Measurements from ENCODE around the gene RITA1.

Gene RITA1

DNA sequence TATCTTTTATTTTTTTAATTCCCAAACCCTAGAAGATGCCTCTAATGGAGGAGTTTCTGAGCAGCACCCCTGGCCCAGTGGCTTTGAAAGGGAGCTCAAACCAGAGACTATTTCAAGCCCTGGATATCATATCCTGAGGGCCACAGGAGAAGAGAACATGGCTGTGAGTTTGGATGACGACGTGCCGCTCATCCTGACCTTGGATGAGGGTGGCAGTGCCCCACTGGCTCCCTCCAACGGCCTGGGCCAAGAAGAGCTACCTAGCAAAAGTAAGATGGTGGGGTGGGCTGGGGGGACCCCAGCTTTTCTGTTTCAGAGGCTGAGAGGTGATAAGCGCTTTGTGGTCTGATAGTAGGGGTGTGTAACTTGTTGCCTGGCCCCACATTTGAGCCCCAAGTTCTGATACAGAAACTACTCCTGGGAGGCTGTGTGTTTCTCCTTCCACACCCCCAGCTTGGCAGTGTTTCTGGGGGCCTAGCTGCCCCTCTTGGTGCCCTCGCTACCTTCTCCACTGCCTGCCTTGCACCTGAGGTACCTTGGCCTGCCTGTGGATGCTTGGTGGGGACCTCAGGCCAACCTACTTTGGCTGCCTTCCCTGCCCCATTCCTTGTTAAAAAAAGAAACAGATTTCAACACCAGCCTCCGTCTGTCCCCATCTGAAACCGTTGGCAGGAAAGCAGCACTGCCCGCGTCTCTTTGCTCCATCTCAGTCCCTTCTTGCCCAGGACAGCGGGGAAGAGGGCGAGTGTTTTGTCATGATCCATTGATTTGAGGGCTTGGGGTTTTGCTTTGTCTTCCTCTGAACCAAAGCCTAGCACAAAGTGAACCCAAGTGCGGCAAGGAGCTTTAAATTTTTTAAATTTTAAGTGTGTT, 41.4 kb downstream of the RITA1 start:
- in situ Hi-C loops (cut with MboI; ENCODE audit: low sequenced_read_pairs): no loop called here

DNA sequence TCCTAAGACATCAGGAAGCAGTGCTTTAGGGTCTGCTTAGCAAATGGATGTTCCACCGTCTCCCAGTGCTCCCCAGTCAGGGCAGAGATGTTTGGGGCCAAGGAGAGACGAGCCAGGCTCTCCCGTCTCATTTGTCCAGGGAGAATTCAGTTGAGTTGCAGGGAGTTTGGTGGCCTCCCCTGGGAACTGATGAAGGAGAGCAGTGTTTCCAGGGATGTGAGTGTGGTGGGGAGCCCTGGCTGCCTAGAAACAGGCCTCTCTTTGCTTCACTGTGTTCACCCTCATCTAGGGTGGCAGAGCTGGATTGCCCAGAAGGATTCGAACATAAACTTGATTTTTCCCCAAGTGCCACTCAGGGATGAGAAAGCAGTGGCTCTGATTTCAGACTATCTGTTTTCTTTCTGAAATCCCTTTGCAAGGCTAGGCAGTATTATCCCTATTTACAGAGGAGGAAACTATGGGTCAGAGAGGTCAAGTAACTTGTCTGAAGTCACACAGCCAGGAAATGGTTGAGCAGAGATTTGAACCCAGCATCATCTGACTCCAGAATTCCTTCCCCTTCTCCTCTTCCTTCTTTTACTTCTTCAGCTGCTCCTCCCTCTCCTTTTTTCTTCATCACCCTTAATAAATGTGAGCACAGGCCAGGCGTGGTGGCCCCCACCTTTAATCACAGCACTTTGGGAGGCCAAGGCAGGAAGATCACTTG, 42.3 kb downstream of the RITA1 start:
- in situ Hi-C loops (cut with MboI; ENCODE audit: low sequenced_read_pairs): no loop called here

DNA sequence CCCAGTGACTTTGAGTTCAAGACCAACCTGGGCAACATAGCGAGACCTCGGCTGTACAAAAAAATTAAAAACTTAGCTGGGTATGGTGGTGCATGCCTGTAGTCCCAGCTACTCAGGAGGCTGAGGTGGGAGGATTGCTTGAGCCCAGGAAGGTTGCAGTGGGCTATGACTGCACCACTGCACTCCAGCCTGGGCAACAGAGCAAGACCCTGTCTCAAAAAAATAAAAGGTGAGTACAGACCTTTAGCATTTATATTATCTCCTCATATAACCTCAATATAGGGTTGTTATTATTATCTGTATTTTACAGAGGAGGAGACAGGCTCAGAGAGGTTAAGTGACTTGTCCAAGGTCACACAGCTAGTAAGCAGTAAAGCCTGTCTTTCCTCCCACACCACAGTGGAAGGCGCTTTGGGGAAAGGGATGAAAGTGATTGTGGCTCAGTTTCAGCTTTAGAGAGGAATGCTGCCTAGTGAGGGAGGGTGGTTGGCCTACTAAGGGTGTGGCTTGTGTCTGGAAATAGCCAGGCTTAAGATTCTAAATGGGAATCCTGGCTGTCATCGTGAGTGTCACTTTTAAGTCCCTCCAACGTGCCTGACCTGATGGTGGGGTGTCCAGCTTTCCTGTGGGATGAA, 43.0 kb downstream of the RITA1 start:
- in situ Hi-C loops (cut with MboI; ENCODE audit: low sequenced_read_pairs): no loop called here

DNA sequence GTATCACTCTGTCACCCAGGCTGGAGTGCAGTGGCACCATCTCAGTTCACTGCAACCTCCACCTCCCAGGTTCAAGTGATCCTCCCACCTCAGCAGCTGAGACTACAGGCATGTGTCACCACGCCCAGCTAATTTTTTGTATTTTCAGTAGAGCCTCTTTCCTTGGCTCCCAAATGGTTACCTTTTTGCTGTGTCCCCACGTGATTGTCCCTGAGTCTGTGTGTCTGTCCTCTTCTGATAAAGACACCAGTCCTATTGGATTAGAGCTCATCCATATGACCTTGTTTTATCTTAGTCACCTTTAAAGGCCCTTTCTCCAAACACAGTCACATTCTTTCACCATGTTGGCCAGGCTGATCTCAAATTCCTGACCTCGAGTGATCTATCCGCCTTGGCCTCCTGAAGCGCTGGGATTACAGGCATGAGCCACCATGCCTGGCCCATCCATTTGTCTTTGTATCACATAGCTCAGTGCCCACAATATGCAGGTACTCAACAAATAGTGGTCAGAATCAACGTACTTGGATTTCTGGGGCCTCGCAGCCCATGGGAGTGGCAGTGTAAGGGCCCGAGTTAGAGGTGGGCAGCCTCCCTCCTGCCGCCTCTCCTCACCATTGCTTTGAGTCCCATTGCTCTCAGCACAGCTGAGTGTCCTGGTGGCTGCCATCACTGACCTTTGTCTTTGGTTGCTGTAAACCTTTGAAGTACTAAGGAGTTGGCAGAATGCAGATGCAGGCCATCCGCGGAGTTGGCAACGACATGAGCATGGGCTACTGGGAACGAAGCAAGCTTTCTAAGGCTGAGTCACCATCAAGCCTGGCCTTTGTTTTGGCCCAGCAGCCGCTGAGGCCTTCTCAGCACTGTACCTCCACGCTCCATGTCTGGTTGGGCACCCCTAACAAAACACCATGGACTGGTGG, 45.1 kb downstream of the RITA1 start:
- in situ Hi-C loops (cut with MboI; ENCODE audit: low sequenced_read_pairs): no loop called here

DNA sequence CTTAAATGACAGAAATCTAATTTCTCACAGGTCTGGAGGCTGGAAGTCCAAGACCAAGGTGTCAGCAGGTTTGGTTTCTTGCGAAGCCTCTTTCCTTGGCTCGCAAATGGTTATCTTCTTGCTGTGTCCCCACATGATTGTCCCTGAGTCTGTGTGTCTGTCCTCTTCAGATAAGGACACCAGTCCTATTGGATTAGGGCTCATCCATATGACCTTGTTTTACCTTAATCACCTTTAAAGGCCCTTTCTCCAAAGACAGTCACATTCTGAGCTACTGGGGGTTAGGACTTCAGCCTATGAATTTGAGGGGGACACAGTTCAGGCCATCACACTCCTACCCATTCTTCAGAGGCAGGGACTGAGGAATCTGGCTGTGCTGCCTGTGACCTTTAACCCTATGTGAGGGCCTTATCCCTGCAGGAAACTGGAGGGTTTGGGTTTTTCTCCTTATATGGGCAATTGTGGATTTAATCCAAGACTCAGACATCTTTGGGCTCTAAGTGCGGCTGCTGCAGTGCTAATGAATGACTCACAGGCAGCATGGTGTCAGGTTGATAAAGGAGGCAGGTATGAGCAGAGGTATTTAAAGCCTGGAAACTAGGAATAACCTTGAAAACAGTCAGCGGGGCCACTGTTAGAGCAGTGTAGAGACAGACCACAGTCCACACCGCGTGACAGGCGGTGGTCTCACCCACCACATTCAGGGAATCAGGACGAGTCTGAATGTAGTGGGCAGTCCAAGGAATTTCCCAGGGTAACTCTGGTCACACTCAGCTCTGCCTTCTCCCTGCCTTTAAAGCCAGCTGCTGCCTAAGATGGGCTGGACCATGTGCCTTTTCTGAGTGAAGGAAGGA, 45.9 kb downstream of the RITA1 start:
- in situ Hi-C loops (cut with MboI; ENCODE audit: low sequenced_read_pairs): no loop called here

DNA sequence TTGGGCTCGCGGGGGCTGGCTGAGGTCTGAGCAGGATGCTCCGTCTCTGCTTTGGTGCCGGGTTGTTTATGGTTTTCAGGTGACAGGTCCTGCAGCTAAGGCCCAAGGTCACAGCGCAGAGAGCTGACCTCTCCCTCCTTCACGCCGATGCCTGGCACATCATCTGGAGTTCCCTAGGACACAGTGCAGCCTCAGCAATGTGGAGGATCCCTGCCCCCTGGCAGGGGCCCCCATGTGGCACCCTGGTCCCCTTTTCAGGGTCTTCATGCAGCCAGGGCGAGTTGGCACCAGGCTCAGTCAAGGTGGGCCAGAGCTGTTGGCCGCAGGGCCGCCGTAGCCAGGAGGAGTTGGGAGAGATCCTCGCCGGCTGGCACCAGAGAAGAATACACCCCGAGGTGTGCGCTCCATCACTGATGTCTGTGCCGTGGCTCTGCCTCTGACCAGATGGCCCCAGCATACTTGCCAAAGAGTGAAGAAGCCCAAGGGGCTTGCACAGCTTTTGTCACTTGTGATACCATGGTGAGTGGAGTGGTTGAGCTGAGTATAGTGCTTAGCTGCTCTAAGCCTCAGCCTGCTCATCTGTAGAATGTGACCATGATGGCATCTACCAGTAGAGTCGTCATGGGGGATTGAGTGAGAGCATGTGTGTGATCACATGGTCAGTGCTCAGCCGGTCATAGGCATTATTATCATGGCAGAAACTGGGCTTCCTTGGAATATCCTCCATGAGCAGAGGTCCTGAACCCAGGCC, 46.7 kb downstream of the RITA1 start:
- in situ Hi-C loops (cut with MboI; ENCODE audit: low sequenced_read_pairs): no loop called here

DNA sequence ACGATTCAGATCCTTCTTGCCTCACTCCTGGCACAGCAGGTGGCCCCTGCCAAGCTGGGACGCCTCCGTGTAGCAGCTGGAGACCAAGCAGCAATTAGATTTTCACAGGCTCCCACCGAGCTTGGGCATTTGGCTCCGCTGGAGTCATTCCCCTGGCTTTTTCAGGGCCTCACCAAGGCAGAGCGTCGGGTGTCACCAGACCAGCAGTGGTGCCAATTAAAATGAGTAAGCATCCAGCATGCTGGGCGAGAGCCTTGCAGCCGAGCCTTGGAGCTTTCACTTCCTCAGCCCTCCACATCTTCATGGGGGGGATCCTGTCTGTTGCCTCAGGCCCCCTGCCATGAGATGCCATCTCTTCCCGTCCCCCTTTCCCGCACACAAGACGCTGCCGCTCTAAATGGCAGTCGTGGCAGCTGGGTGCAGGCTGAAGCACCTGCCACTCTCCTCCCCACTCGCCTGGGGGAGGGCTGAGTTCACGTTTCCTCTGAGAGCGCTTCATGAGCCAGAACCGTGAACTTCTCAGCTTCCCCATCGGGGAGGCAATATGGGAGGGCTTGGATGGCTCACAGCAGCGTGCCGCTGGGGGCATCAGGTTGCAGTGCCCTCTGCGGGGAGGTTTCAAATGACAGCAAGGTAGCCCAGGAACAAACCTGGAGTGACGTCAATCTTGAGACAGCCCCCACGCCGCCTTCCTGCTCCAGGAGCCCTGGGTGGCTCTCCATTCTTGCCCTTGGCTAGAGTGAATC, 47.5 kb downstream of the RITA1 start:
- in situ Hi-C loops (cut with MboI; ENCODE audit: low sequenced_read_pairs): no loop called here

DNA sequence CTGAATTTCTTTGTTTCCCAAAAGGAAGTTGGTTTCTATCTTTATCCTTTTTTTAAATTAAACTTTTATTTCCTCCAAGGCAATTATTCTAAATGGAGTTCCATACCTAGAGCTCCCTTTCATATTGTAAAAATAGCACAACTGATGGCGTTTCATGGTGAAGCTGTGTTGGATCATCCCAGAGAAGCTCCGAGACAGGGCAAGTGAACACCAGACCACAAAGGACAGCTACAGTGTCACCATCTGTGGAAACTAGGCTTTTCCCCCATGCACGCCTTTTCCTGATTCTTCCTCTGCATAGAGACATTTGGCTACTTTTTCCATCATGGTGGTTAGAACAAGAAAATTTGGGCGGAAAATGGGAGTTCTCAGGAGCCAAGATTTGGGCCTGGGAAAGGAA, 48.4 kb downstream of the RITA1 start:
- in situ Hi-C loops (cut with MboI; ENCODE audit: low sequenced_read_pairs): no loop called here

DNA sequence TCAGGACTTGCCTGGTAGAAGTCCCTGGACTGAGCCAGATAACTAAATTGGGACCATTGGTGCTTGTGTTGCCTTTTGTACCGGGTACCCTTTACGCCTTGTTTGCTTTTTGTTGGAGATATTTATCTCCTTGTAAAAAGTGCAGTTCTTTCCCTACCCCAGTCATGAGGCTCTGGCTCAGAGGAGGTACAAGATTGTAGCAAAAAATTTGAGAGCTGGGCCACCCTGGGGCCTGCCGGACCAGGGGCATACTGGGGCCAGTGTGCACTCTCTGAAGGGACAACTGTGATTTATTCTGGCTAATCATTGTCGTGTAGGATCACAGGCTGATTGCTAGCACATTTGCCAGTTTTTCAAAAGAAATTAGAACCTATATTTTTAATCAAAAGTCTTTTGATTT, 49.0 kb downstream of the RITA1 start:
- in situ Hi-C loops (cut with MboI; ENCODE audit: low sequenced_read_pairs): no loop called here

DNA sequence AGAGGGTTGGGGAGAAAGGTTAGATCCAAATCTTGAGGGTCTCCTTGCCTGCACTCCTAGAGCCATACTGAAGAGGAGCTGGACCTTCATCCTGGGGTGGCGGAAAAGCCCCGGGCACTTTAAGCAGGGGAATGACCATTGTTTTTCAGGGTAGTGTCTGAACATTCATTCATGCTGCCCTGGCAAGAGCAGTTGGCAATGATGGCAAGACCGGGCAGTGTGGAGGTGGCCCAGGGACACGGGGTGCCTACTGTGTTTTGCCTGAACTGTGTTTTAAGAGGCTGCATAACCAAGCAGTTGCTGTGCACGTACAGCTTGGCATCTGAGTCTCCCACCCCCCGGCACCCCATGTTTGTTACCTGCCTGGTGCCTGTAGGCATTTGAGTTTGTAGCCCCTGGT, 50.5 kb downstream of the RITA1 start:
- in situ Hi-C loops (cut with MboI; ENCODE audit: low sequenced_read_pairs): no loop called here

DNA sequence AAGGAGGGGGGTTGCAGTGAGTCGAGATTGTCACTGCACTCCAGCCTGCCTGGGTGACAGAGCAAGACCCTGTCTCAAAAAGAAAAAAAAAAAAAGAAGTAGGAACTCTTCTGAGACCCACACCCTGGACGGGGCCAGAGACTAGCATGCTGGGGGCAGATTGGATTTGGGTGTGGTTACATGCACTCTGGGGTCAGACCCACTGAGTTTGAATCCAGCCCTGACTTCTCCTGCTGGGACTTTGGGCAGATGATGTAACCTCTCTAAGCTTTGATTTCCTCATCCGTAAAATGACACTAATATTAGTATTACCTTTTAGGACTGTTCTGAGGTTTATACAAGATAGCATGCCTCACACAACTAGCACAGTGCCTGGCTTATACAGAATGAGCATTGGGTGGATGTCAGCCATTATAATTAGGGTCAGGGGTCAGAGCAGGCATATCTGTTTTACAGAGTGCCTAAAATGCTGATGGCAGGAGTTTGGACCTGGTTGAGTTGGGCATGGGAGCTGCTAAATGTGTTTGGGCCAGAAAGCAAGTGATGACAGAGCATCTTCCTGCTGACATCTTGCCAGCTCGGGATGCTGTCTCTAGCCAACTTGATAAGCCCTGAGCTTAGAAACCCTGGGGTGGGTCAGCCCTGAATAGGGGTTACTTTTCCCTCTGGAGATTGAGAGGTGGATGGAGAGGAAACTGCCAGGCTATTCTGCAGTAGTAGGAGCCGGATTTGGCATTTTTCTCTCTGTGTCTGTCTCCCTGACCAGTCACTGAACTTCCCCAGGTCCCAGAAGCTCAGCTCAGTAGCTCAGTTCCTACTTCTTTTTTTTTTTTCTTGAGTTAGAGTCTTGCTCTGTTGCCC, 51.2 kb downstream of the RITA1 start:
- in situ Hi-C loops (cut with MboI; ENCODE audit: low sequenced_read_pairs): no loop called here

DNA sequence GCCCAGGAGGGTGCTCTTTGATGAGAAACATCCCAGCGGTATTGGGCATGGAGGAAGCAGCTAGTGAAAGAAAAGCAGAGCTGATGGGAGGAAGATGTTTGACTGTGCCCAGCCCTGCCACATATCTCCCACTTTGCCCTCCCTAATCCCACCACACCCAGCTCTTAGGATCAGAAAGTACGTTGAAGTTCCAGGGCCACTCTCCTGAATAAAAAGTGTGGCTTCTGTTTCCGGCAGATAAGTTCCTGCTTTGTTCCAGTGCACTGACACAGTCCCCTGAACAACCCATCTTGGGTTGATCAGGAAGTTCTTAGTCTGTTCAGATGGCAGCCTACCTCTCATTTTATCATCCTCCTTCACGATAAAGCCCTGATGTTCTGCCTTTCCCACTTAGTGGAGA, 52.2 kb downstream of the RITA1 start:
- in situ Hi-C loops (cut with MboI; ENCODE audit: low sequenced_read_pairs): no loop called here

DNA sequence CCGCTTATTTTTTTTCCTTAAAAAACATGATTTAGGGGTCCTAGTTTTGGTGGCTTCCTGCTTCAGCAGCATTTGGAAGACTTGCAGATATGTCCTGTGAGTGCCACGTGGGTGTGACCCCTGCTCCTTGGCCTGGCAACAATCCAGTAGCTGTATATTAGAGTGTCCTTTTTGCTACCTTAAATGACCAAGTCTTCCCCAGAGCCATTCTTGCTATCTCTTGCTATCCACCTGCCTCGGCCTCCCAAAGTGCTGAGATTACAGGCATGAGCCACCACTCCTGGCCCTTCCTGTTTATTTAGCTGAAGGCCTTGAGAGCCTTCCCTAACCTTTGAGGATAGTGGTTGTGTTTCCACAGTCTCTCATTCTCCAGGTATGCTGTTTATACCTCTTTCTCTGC, 52.8 kb downstream of the RITA1 start:
- in situ Hi-C loops (cut with MboI; ENCODE audit: low sequenced_read_pairs): no loop called here

DNA sequence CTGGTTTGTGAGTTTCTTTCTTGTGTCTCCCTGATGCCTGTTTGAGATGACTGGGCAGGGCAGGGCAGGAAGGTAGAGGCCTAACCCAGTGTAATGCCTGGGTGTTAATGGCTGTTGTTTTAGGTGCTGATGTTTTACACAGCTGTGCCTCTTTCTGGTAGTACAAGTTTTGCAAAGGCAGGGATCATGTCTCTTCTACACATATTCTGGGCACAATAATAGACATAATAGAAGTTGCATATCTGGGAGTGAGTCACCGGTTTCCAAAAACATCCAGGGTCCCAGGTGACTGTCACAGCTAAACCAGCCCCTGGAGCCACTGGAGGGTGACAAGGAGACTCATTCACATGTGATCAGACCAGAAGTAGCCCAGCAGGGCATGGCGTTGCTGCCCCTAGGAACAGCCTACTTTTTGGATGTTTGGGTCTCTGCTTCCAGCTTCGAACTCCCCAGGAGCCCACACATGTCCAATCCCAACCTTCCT, 53.8 kb downstream of the RITA1 start:
- in situ Hi-C loops (cut with MboI; ENCODE audit: low sequenced_read_pairs): no loop called here

DNA sequence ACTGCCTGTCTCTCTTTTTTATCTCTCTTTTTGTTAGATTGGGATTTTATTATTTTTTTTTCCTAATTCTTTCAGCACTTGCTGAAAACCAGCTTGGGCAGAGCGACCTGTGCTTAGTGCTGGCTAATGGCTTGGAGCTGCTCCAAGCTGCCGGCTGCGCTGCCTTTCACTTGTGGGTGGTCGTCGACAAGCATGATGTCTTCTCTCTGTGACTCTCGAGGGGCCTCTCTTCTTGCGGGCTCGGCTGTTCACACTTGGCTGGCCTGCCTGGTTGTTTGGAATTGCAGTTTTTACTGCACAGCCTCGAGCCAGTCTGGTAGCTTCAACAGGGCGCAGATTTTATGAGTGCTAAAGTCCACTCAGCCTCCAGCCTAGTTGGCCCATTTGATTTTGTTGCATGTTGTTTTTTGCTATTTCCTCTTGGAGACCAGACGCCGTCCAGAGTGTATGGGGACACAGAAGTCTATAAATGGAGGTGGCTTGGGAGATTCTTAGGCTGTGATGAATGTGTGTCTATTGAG, 54.4 kb downstream of the RITA1 start:
- in situ Hi-C loops (cut with MboI; ENCODE audit: low sequenced_read_pairs): no loop called here

DNA sequence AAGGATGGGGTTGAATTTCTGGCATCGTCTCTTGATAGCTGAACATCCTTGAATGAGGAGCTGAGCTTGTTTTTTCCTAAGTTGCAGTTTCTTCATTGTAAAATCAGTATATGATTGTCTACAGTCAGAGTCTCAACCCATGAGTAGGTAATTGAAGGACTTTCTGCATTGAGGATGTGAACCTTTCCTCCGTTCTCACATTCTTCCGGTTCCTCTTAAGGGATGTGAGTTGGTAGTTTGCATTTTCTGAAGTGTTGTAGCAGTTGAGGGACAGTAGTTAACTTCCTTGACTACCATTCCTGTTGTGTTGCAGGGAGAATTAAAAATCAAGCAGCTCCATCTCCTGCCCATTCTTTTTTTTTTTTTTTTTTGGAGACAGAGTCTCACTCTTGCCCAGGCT, 54.9 kb downstream of the RITA1 start:
- in situ Hi-C loops (cut with MboI; ENCODE audit: low sequenced_read_pairs): no loop called here
